Colonic mucosa (tissue), 4 donors: ENCODE results near the gene GKN2. TPM values are rescaled to one million over a fixed set of nuclear protein-coding genes. Genes with fewer than 3 reads are reported as not detected.

Experiments
- DNase-seq: peaks from one replicate; pipeline ENCODE4 v3.0.0-alpha.2; 2020
- H3K27ac ChIP-seq: fragments of 200-600 bp; one replicate; pipeline ENCODE4 v1.8.0; 2021
- H3K27me3 ChIP-seq: fragments of 200-600 bp; one replicate; pipeline ENCODE4 v1.8.0; 2021
- H3K36me3 ChIP-seq: fragments of 200-600 bp; one replicate; pipeline ENCODE4 v1.8.0; 2021
- H3K4me1 ChIP-seq: fragments of 200-600 bp; one replicate; pipeline ENCODE4 v1.8.0; 2021; ENCODE audit warnings: mild to moderate bottlenecking
- H3K4me3 ChIP-seq: fragments of 200-600 bp; one replicate; pipeline ENCODE4 v1.8.0; 2021
- H3K9ac ChIP-seq, 2 donors: one replicate each; pipeline ENCODE4 v1.7.0; 2013; ENCODE audit warnings: control low read depth in 2 of 2, low read depth in 2 of 2, low read length in 2 of 2
- H3K9me3 ChIP-seq: fragments of 200-600 bp; one replicate; pipeline ENCODE4 v1.8.0; 2021
- CTCF ChIP-seq: fragments of 200-600 bp; IDR thresholded peaks from one replicate; pipeline ENCODE4 v1.8.0; 2022; ENCODE audit warnings: antibody characterized with exemption, mild to moderate bottlenecking
- intact Hi-C: fragments of 100-400 bp; cut with DNase I; formaldehyde crosslinking; loops from one replicate; pipeline ENCODE4 v1.14.1; 2022
- total RNA-seq, 2 donors: library from RNA; stranded (reverse); fragmentation: NEBNext Ultra II Directional in 1 of 2; extraction: Animal tissue kit (Norgen Biotek cat#: 25700) in 1 of 2; gene quantifications; one replicate each; pipeline ENCODE4 v1.2.1, GENCODE V29; 2021
- donor health status: healthy.
- donor health status: DM: no; HTN: no; CAD: no.
- donor health status: DM: no; HTN: no; CAD: no.

Gene GKN2
- total RNA-seq, 2 donors from 2014 or later, result 0.32 TPM; not detected in 1

- Histone ChIP-seq H3K27me3 (no peaks in the 10 kb centered on the region), H3K9me3 (no peaks in the 10 kb centered on the region), H3K36me3 (no peaks in the 10 kb centered on the region), H3K4me1 (no peaks in the 10 kb centered on the region), H3K27ac (no peak overlapping the region), H3K9ac (no peak overlapping the region), H3K4me3 (no peak overlapping the region)
- DNase-seq, result no peak
- intact Hi-C loops, result no loop called here
- no peak for TF ChIP-seq CTCF
Observed at GRCh38 chr2:68934021-68934420, 18.7 kb downstream of the GKN2 start.

DNA sequence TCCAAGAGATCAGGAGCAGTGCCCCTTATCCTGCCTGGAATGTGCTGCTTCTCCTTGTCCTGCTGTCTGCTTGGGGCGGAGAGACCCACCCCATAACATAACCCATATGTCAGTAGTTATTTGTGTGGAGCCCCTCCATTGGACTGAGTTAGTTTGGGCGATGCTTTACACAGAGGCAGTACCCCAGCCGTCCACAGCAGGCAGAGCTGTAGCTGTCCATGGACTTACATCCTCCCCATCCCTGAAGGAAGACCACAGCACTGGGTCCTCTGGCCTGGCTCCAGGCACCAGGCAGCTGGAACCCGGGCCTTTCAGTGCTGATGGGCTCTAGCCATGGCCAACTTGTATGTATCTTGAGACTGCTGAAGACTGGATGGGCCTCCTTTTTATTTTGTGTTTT, 20.3 kb downstream of the GKN2 start:
- TF ChIP-seq CTCF, result no peak
- Histone ChIP-seq H3K9ac (no peak overlapping the region), H3K4me3 (no peak overlapping the region), H3K4me1 (no peaks in the 10 kb centered on the region), H3K27me3 (no peaks in the 10 kb centered on the region), H3K9me3 (no peaks in the 10 kb centered on the region), H3K27ac (no peak overlapping the region), H3K36me3 (no peaks in the 10 kb centered on the region)
- DNase-seq, result no peak
- intact Hi-C loops, result no loop called here

- no peak for DNase-seq
- H3K4me1 ChIP-seq, result no peaks in the 10 kb centered on the region
- no peaks in the 10 kb centered on the region for H3K9me3 ChIP-seq
- H3K9ac ChIP-seq, result no peak overlapping the region
- H3K27me3 ChIP-seq, result no peaks in the 10 kb centered on the region
- intact Hi-C loops, result no loop called here
- no peaks in the 10 kb centered on the region for H3K36me3 ChIP-seq
- no peak overlapping the region for H3K27ac ChIP-seq
- no peak for TF ChIP-seq CTCF
- H3K4me3 ChIP-seq, result no peak overlapping the region
Observed at GRCh38 chr2:68931799-68932198, 20.9 kb downstream of the GKN2 start.

- Histone ChIP-seq H3K36me3 (no peaks in the 10 kb centered on the region), H3K27ac (no peak overlapping the region), H3K4me1 (no peaks in the 10 kb centered on the region), H3K9me3 (no peaks in the 10 kb centered on the region), H3K4me3 (no peak overlapping the region), H3K27me3 (no peaks in the 10 kb centered on the region), H3K9ac (no peak overlapping the region)
- TF ChIP-seq CTCF, result no peak
- no peak for DNase-seq
- intact Hi-C loops, result no loop called here
Observed at GRCh38 chr2:68931149-68931711, 21.5 kb downstream of the GKN2 start.

GRCh38 chr2:68926796-68927195, 25.9 kb downstream of the GKN2 start:
- TF ChIP-seq CTCF, result no peak
- Histone ChIP-seq H3K36me3 (no peaks in the 10 kb centered on the region), H3K27ac (no peak overlapping the region), H3K27me3 (no peaks in the 10 kb centered on the region), H3K9ac (no peak overlapping the region), H3K4me1 (no peaks in the 10 kb centered on the region), H3K9me3 (no peaks in the 10 kb centered on the region), H3K4me3 (no peak overlapping the region)
- intact Hi-C loops, result loop anchor here (5.0 kb wide), 1 partner anchor 219 kb away; no protein-coding TSS in a partner anchor
- no peak for DNase-seq
